Small intestine (tissue), 7 donors: ENCODE measurements around the gene SAPCD2. TPM values are rescaled to one million over a fixed set of nuclear protein-coding genes. Genes with fewer than 3 reads are reported as not detected.

Experiments
- DNase-seq, 2 donors: peaks; one replicate each; pipeline versions ENCODE4 v3.0.0 to v3.0.0-alpha.2; 2013
- FAIRE-seq: peaks from 2 replicates; lab custom pipeline; 2012; peaks lifted over from hg19 to GRCh38; lab: Jason Lieb, UNC
- H3K27ac ChIP-seq, 3 donors: one replicate each; pipeline ENCODE4 v1.5.1; 2013; ENCODE audit warnings: low read length in 2 of 3, mild to moderate bottlenecking in 2 of 3, control low read depth in 1 of 3, inconsistent platforms in 1 of 3, low read depth in 1 of 3, moderate library complexity in 1 of 3
- H3K27me3 ChIP-seq, 3 donors: one replicate each; pipeline ENCODE4 v1.6.1; 2013; ENCODE audit warnings: low read length in 3 of 3, inconsistent platforms in 1 of 3; ENCODE audit not compliant: control insufficient read depth in 3 of 3, insufficient read depth in 3 of 3
- H3K36me3 ChIP-seq, 3 donors: one replicate each; pipeline ENCODE4 v1.6.1; 2013; ENCODE audit warnings: low read length in 3 of 3, inconsistent platforms in 1 of 3, low read depth in 1 of 3, mild to moderate bottlenecking in 1 of 3, moderate library complexity in 1 of 3; ENCODE audit not compliant: control insufficient read depth in 3 of 3, insufficient read depth in 2 of 3
- H3K4me1 ChIP-seq, 3 donors: one replicate each; pipeline ENCODE4 v1.6.1; 2013; ENCODE audit warnings: low read length in 2 of 3, inconsistent platforms in 1 of 3, low read depth in 1 of 3, mild to moderate bottlenecking in 1 of 3, moderate library complexity in 1 of 3; ENCODE audit not compliant: control insufficient read depth in 3 of 3, insufficient read depth in 2 of 3
- H3K4me3 ChIP-seq, 3 donors: one replicate each; pipeline ENCODE4 v1.5.1; 2013; ENCODE audit warnings: low read length in 3 of 3, control low read depth in 1 of 3, inconsistent platforms in 1 of 3, low read depth in 1 of 3, mild to moderate bottlenecking in 1 of 3, moderate library complexity in 1 of 3
- H3K9me3 ChIP-seq, 2 donors: one replicate each; pipeline ENCODE4 v1.6.1; 2013; ENCODE audit warnings: low read depth in 1 of 2, low read length in 1 of 2; ENCODE audit not compliant: control insufficient read depth in 2 of 2, insufficient read depth in 1 of 2
- WGBS, 3 donors: extraction: QIAGEN DNeasy Blood & Tissue Kit; methylation state at CpG; one replicate each; pipeline ENCODE4 v1.1.7; 2013; 5-methylcytosine and 5-hydroxymethylcytosine counted together
- polyA plus RNA-seq, 4 donors: library from polyadenylated mRNA; stranded (reverse) in 3 of 4; unstranded in 1 of 4; fragments of 200-250 nt in 3 of 4; fragments of 120-200 nt in 1 of 4; gene quantifications; one replicate each; pipeline versions ENCODE4 v1.2.1 to v1.2.3, GENCODE V29; 2013
- donor health status: healthy with polysubstance abuse.
- donor health status: control.
- donor health status: control.
- donor health status: Bipolar disorder and iron deficiency.
- donor health status: healthy.

The SAPCD2 gene
- polyA plus RNA-seq, 4 donors: 0.81 to 22.2 (median 7.0) TPM

- Histone ChIP-seq H3K9me3 (no peaks in the 10 kb centered on the region), H3K4me1 (no peaks in the 10 kb centered on the region), H3K36me3 (peaks cover 4 to 91% (median 11%) of the 10 kb centered on the region in 3 donors), H3K27me3 (peaks cover 0 to 3% (median 0%) of the 10 kb centered on the region in 3 donors), H3K27ac (no peak overlapping the region), H3K4me3 (no peak overlapping the region)
- no peak for DNase-seq
- WGBS, 3 donors: 80 to 82% (median 81%) methylated on average over 33 to 34 of the region's 34 CpGs
- no peak for FAIRE-seq
These were observed 39.1 kb upstream of the SAPCD2 start for GRCh38 chr9:137109250-137110146.

GRCh38 chr9:137108608-137109249, 38.4 kb upstream of the SAPCD2 start:
- 89 to 92% (median 89%) methylated on average over 29 of the region's 29 CpGs for WGBS, 3 donors
- Histone ChIP-seq H3K9me3 (no peaks in the 10 kb centered on the region), H3K4me1 (no peaks in the 10 kb centered on the region), H3K27ac (no peak overlapping the region), H3K4me3 (no peak overlapping the region), H3K36me3 (peaks cover 7 to 98% (median 13%) of the 10 kb centered on the region in 3 donors), H3K27me3 (peaks cover 0 to 3% (median 0%) of the 10 kb centered on the region in 3 donors)
- no peak for DNase-seq
- no peak for FAIRE-seq

- Histone ChIP-seq H3K36me3 (peaks cover 10 to 100% (median 14%) of the 10 kb centered on the region in 3 donors), H3K4me3 (no peak overlapping the region), H3K27ac (no peak overlapping the region), H3K4me1 (no peaks in the 10 kb centered on the region), H3K9me3 (no peaks in the 10 kb centered on the region), H3K27me3 (no peaks in the 10 kb centered on the region)
- DNase-seq (no peak), FAIRE-seq (no peak)
- WGBS, 3 donors: 91 to 99% (median 96%) methylated on average over 16 to 17 of the region's 17 CpGs
These were observed 37.6 kb upstream of the SAPCD2 start for GRCh38 chr9:137107982-137108381.

GRCh38 chr9:137107312-137107921, 37.1 kb upstream of the SAPCD2 start:
- Histone ChIP-seq H3K27me3 (no peaks in the 10 kb centered on the region), H3K36me3 (peaks cover 12 to 100% (median 16%) of the 10 kb centered on the region in 3 donors), H3K27ac (no peak overlapping the region), H3K4me1 (no peaks in the 10 kb centered on the region), H3K9me3 (no peaks in the 10 kb centered on the region), H3K4me3 (no peak overlapping the region)
- 80 to 84% (median 82%) methylated on average over 27 of the region's 27 CpGs for WGBS, 3 donors
- FAIRE-seq (no peak), DNase-seq (no peak)

- H3K27me3 ChIP-seq: no peaks in the 10 kb centered on the region
- H3K9me3 ChIP-seq: peaks cover 0 to 4% of the 10 kb centered on the region in 2 donors
- no peaks in the 10 kb centered on the region for H3K4me1 ChIP-seq
- no peak overlapping the region for H3K4me3 ChIP-seq
- 92 to 94% (median 93%) methylated on average over 27 of the region's 27 CpGs for WGBS, 3 donors
- DNase-seq (no peak), FAIRE-seq (no peak)
- no peak overlapping the region for H3K27ac ChIP-seq
- peaks cover 12 to 100% (median 16%) of the 10 kb centered on the region in 3 donors for H3K36me3 ChIP-seq
These were observed 36.4 kb upstream of the SAPCD2 start for GRCh38 chr9:137106662-137107250.

GRCh38 chr9:137105814-137106661, 35.7 kb upstream of the SAPCD2 start:
- Histone ChIP-seq H3K9me3 (peaks cover 0 to 7% of the 10 kb centered on the region in 2 donors), H3K4me3 (no peak overlapping the region), H3K36me3 (peaks cover 10 to 100% (median 16%) of the 10 kb centered on the region in 3 donors), H3K27ac (no peak overlapping the region), H3K27me3 (no peaks in the 10 kb centered on the region), H3K4me1 (no peaks in the 10 kb centered on the region)
- FAIRE-seq: no peak
- WGBS, 3 donors: 93 to 97% (median 96%) methylated on average over 23 to 31 of the region's 31 CpGs
- DNase-seq: no peak

GRCh38 chr9:137103206-137103999, 33.0 kb upstream of the SAPCD2 start:
- Histone ChIP-seq H3K9me3 (peaks cover 0 to 7% of the 10 kb centered on the region in 2 donors), H3K36me3 (peaks cover 10 to 99% (median 18%) of the 10 kb centered on the region in 3 donors), H3K4me1 (no peaks in the 10 kb centered on the region), H3K27ac (no peak overlapping the region), H3K4me3 (no peak overlapping the region), H3K27me3 (no peaks in the 10 kb centered on the region)
- 92 to 93% (median 93%) methylated on average over 37 of the region's 37 CpGs for WGBS, 3 donors
- DNase-seq: no peak
- no peak for FAIRE-seq
